IMR-90 (cell line): ENCODE data around the gene IL16.

Experiments
- BHLHE40 ChIP-seq: fragments of 150-350 bp; IDR thresholded peaks from 2 replicates; pipeline ENCODE4 v1.6.1; 2016; ENCODE audit warnings: mild to moderate bottlenecking, low read depth, low read length
- FOS ChIP-seq: fragments of 150-350 bp; IDR thresholded peaks from 2 replicates; pipeline ENCODE4 v1.6.1; 2016; ENCODE audit warnings: low read depth, low read length
- MXI1 ChIP-seq: IDR thresholded peaks from 2 replicates; pipeline ENCODE4 v1.6.1; 2012; ENCODE audit warnings: low read depth, mild to moderate bottlenecking, low read length, moderate library complexity, borderline replicate concordance
- NFE2L2 ChIP-seq: fragments of 150-350 bp; IDR thresholded peaks from 2 replicates; pipeline ENCODE4 v1.6.1; 2016; ENCODE audit warnings: low read depth, mild to moderate bottlenecking, low read length
- POLR2A ChIP-seq: IDR thresholded peaks from 2 replicates; pipeline ENCODE4 v1.6.1; 2012; ENCODE audit warnings: mild to moderate bottlenecking, low read depth, low read length
- RAD21 ChIP-seq: IDR thresholded peaks from 2 replicates; pipeline ENCODE4 v1.6.1; 2012; ENCODE audit warnings: low read length, improper control_type of control experiment
- RCOR1 ChIP-seq: IDR thresholded peaks from 2 replicates; pipeline ENCODE4 v1.6.1; 2012; ENCODE audit warnings: mild to moderate bottlenecking, low read length, improper control_type of control experiment; ENCODE audit not compliant: insufficient replicate concordance
- SMC3 ChIP-seq: fragments of 150-350 bp; IDR thresholded peaks from 2 replicates; pipeline ENCODE4 v1.6.1; 2016; ENCODE audit warnings: low read depth, mild to moderate bottlenecking, antibody characterized with exemption, low read length, moderate library complexity
- TF ChIP-seq, protein P1 (sequence below): conservative IDR thresholded peaks from 2 replicates; pipeline ENCODE4 v1.5.1; 2012; ENCODE audit warnings: mild to moderate bottlenecking, low read depth, low read length, improper control_type of control experiment
- TF ChIP-seq, protein P2 (sequence below): fragments of 150-350 bp; IDR thresholded peaks from 2 replicates; pipeline ENCODE4 v1.6.1; 2017; ENCODE audit warnings: mild to moderate bottlenecking, antibody characterized with exemption, low read length, low read depth

DNA sequence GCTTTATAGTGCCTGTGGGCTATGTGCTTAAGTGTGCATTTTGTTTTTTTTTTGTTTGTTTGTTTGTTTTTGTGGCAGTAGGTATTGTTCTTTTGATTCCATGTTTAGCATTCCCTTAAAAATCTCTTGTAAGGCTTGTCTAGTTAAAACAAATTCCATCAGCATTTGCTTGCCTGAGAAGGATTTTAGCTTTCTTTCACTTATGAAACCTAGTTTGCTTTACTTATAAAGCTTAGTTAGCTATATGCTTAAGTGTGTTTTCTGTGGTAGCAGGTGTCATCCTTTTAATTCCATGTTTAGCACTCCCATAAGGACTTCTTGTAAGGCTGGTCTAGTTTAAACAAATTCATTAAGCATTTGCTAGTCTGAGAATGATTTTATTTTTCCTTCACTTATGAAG lies 17.3 kb downstream of the IL16 start:
- TF ChIP-seq, protein P1, sequence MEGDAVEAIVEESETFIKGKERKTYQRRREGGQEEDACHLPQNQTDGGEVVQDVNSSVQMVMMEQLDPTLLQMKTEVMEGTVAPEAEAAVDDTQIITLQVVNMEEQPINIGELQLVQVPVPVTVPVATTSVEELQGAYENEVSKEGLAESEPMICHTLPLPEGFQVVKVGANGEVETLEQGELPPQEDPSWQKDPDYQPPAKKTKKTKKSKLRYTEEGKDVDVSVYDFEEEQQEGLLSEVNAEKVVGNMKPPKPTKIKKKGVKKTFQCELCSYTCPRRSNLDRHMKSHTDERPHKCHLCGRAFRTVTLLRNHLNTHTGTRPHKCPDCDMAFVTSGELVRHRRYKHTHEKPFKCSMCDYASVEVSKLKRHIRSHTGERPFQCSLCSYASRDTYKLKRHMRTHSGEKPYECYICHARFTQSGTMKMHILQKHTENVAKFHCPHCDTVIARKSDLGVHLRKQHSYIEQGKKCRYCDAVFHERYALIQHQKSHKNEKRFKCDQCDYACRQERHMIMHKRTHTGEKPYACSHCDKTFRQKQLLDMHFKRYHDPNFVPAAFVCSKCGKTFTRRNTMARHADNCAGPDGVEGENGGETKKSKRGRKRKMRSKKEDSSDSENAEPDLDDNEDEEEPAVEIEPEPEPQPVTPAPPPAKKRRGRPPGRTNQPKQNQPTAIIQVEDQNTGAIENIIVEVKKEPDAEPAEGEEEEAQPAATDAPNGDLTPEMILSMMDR: no peak
- TF ChIP-seq, protein P2, sequence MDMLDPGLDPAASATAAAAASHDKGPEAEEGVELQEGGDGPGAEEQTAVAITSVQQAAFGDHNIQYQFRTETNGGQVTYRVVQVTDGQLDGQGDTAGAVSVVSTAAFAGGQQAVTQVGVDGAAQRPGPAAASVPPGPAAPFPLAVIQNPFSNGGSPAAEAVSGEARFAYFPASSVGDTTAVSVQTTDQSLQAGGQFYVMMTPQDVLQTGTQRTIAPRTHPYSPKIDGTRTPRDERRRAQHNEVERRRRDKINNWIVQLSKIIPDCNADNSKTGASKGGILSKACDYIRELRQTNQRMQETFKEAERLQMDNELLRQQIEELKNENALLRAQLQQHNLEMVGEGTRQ: no peak
- TF ChIP-seq BHLHE40 (no peak), RAD21 (no peak), POLR2A (no peak), FOS (no peak), MXI1 (no peak), RCOR1 (no peak), NFE2L2 (no peak), SMC3 (no peak)
